Activated CD8-positive, alpha-beta T cell treated with anti-CD3 and anti-CD28 coated beads for 36 hours (primary cell): ENCODE results near the gene UBXN6. TPM values are rescaled to one million over a fixed set of nuclear protein-coding genes. Genes with fewer than 3 reads are reported as not detected.

Experiments used
- ATAC-seq: fragments of 200-7000 bp; cut with Tn5 transposase; one replicate; pipeline ENCODE4 v1.10.0; 2021; ENCODE audit warnings: mild to moderate bottlenecking, moderate library complexity
- CTCF ChIA-PET: fragments of 350-600 bp; sonication (Branson Sonifier 250); formaldehyde crosslinking; loops from one replicate; lab custom pipeline; 2021; ENCODE audit warnings: antibody characterized with exemption; lab: Charles Lee
- POLR2A ChIA-PET: fragments of 350-600 bp; sonication (Branson Sonifier 250); formaldehyde crosslinking; loops from one replicate; lab custom pipeline; 2021; ENCODE audit warnings: antibody characterized with exemption; lab: Charles Lee
- DNase-seq: peaks from one replicate; pipeline ENCODE4 v3.0.0-alpha.2; 2020
- H3K27ac Mint-ChIP-seq: one replicate; pipeline ENCODE4 v1.8.0; 2021; ENCODE audit warnings: mild to moderate bottlenecking, mixed read lengths
- H3K27me3 Mint-ChIP-seq: one replicate; pipeline ENCODE4 v1.8.0; 2021; ENCODE audit warnings: mixed read lengths
- H3K36me3 Mint-ChIP-seq: one replicate; pipeline ENCODE4 v1.8.0; 2021; ENCODE audit warnings: low read depth, mixed read lengths
- H3K4me1 Mint-ChIP-seq: one replicate; pipeline ENCODE4 v1.8.0; 2021; ENCODE audit warnings: low read depth, mixed read lengths
- H3K4me3 Mint-ChIP-seq: one replicate; pipeline ENCODE4 v1.8.0; 2021; ENCODE audit warnings: mild to moderate bottlenecking, moderate library complexity, mixed read lengths
- H3K9me3 Mint-ChIP-seq: one replicate; pipeline ENCODE4 v1.8.0; 2021; ENCODE audit warnings: mixed read lengths
- CTCF ChIP-seq: fragments of 200-600 bp; IDR thresholded peaks from one replicate; pipeline ENCODE4 v1.8.0; 2022; ENCODE audit warnings: antibody characterized with exemption, mild to moderate bottlenecking
- intact Hi-C: fragments of 100-400 bp; cut with micrococcal nuclease; formaldehyde crosslinking; loops from one replicate; pipeline ENCODE4 v1.10.0; 2022
- microRNA-seq: library from miRNA; unstranded; fragments of <30 nt; microRNA quantifications from one replicate; pipeline ENCODE4 v1.2.0, GENCODE V29; 2022; ENCODE audit warnings: borderline microRNAs expressed, borderline replicate concordance
- total RNA-seq, 2 experiments: library from RNA; stranded (reverse); gene quantifications; one replicate each; pipeline ENCODE4 v1.2.3, GENCODE V29; 2021

UBXN6 gene
- total RNA-seq, 2 experiments from 2014 or later = 35.8 to 36.5 TPM

- Mint-ChIP-seq H3K4me1 (peaks cover 52% of the 10 kb centered on the region), H3K27me3 (no peaks in the 10 kb centered on the region), H3K36me3 (peaks cover 42% of the 10 kb centered on the region), H3K27ac (peak overlapping the region; percentile 97), H3K4me3 (peak overlapping the region; percentile 95), H3K9me3 (no peaks in the 10 kb centered on the region)
- ATAC-seq (no peak), DNase-seq (no peak)
- CTCF ChIA-PET = interaction anchor here (0.6 to 2.5 kb wide), 8 partner anchors 13 to 142 kb away, joined by 3 to 15 read pairs (median 8); no protein-coding TSS in a partner anchor
- no peak for TF ChIP-seq CTCF
- intact Hi-C loops = no loop called here
- POLR2A ChIA-PET = interaction anchor here (0.9 to 1.7 kb wide), 10 partner anchors 8 to 155 kb away, joined by 3 to 8 read pairs (median 4); partner anchors contain the start of genes UBXN6 and YJU2
Measured at GRCh38 chr19:4401769-4402170, 55.8 kb downstream of the UBXN6 start.

GRCh38 chr19:4400135-4400936, 57.3 kb downstream of the UBXN6 start, which contains the start of gene SH3GL1:
SH3GL1 (minus strand) TSS chr19:4400547; CDS start chr19:4400368, 179 bp downstream.
- Mint-ChIP-seq H3K4me3 (peak within 1 kb of the TSS; percentile 95), H3K27ac (peak within 1 kb of the TSS; percentile 97), H3K9me3 (no peaks in the 10 kb centered on the region), H3K27me3 (no peaks in the 10 kb centered on the region), H3K4me1 (peaks cover 52% of the 10 kb centered on the region), H3K36me3 (peaks cover 43% of the 10 kb centered on the region)
- ATAC-seq (peak; percentile 71), DNase-seq (peak; percentile 93)
- ChIA-PET POLR2A (interaction anchor here (0.7 to 1.7 kb wide), 6 partner anchors 20 to 153 kb away, joined by 3 to 12 read pairs (median 4); partner anchors contain the start of genes MPND and YJU2), CTCF (interaction anchor here (0.6 to 2.5 kb wide), 16 partner anchors 9 to 637 kb away, joined by 3 to 15 read pairs (median 5); partner anchors contain the start of genes HDGFL2 and MPND)
- TF ChIP-seq CTCF = peak; percentile 89
- intact Hi-C loops = no loop called here

- Mint-ChIP-seq H3K27ac (peak overlapping the region; percentile 76), H3K4me3 (peak overlapping the region; percentile 91), H3K9me3 (no peaks in the 10 kb centered on the region), H3K4me1 (peaks cover 54% of the 10 kb centered on the region), H3K27me3 (no peaks in the 10 kb centered on the region), H3K36me3 (peaks cover 42% of the 10 kb centered on the region)
- TF ChIP-seq CTCF = no peak
- intact Hi-C loops = loop anchor here (5.0 kb wide), 1 partner anchor 37 kb away; no protein-coding TSS in a partner anchor
- DNase-seq = peak; percentile 14
- peak; percentile 0 for ATAC-seq
- POLR2A ChIA-PET = interaction anchor here (0.7 to 1.7 kb wide), 5 partner anchors 20 to 153 kb away, joined by 3 to 12 read pairs (median 4); partner anchors contain the start of gene YJU2
- CTCF ChIA-PET = interaction anchor here (0.6 to 2.5 kb wide), 14 partner anchors 8 to 637 kb away, joined by 3 to 15 read pairs (median 5); partner anchors contain the start of genes HDGFL2 and MPND
Measured at GRCh38 chr19:4399812-4400134, 57.8 kb downstream of the UBXN6 start.

GRCh38 chr19:4396949-4397783, 60.4 kb downstream of the UBXN6 start:
- Mint-ChIP-seq H3K4me1 (peaks cover 53% of the 10 kb centered on the region), H3K27ac (no peak overlapping the region), H3K27me3 (no peaks in the 10 kb centered on the region), H3K36me3 (peaks cover 31% of the 10 kb centered on the region), H3K9me3 (no peaks in the 10 kb centered on the region), H3K4me3 (no peak overlapping the region)
- POLR2A ChIA-PET = interaction anchor here (1.4 kb wide), 2 partner anchors 27 to 52 kb away, joined by 4 to 5 read pairs; no protein-coding TSS in a partner anchor
- no peak for DNase-seq
- CTCF ChIA-PET = no interaction called here
- TF ChIP-seq CTCF = no peak
- intact Hi-C loops = loop anchor here (5.0 kb wide), 1 partner anchor 35 kb away; no protein-coding TSS in a partner anchor
- no peak for ATAC-seq

Small RNA genes within 50 kb of the gene (microRNA-seq; reads per million reads assigned to microRNA genes)
- gene MIR4746 = 3.3 reads per million, percentile 8 among the genes with 10 or more reads in this experiment

Other genes with a start within 250 kb of the UBXN6 start
- 1 to 10 TPM; 7.2 to 7.3 TPM for gene EBI3, start 228.3 kb downstream of the UBXN6 start, total RNA-seq
- 10 to 100 TPM; 25.5 to 25.8 TPM for gene YJU2, start 210.7 kb downstream of the UBXN6 start, total RNA-seq
- not detected for gene SHD, start 178.5 kb downstream of the UBXN6 start, total RNA-seq
- 10 to 100 TPM; 13.6 to 14.8 TPM for gene TMIGD2, start 155.4 kb downstream of the UBXN6 start, total RNA-seq
- 10 to 100 TPM; 19.7 to 22.0 TPM for gene FSD1, start 153.2 kb downstream of the UBXN6 start, total RNA-seq
- 10 to 100 TPM in 1 of 2 experiments, 1 to 10 TPM in 1; 9.6 to 14.6 TPM for gene STAP2, start 119.0 kb downstream of the UBXN6 start, total RNA-seq
- 10 to 100 TPM; 15.5 to 16.6 TPM for gene MPND, start 114.2 kb downstream of the UBXN6 start, total RNA-seq
- gene SH3GL1, start 57.2 kb downstream of the UBXN6 start, total RNA-seq = 10 to 100 TPM; 53.1 to 59.2 TPM
- gene CHAF1A, start 55.2 kb downstream of the UBXN6 start, total RNA-seq = 10 to 100 TPM; 78.3 to 80.5 TPM
- 10 to 100 TPM; 37.5 to 44.0 TPM for gene HDGFL2, start 14.5 kb upstream of the UBXN6 start, total RNA-seq
- under 1 TPM in 1 of 2 experiments, not detected in 1; 0.05 TPM for gene PLIN4, start 60.7 kb upstream of the UBXN6 start, total RNA-seq
- under 1 TPM in 1 of 2 experiments, not detected in 1; 0.27 TPM for gene PLIN5, start 77.4 kb upstream of the UBXN6 start, total RNA-seq
- under 1 TPM in 1 of 2 experiments, not detected in 1; 0.09 TPM for gene LRG1, start 82.2 kb upstream of the UBXN6 start, total RNA-seq
- gene SEMA6B, start 101.9 kb upstream of the UBXN6 start, total RNA-seq = not detected
- 10 to 100 TPM; 13.5 to 13.7 TPM for gene TNFAIP8L1, start 181.7 kb upstream of the UBXN6 start, total RNA-seq
- 10 to 100 TPM; 58.3 to 62.1 TPM for gene MYDGF, start 212.5 kb upstream of the UBXN6 start, total RNA-seq